ENCODE results near the gene LITAFD. TPM values are rescaled to one million over a fixed set of nuclear protein-coding genes. Genes with fewer than 3 reads are reported as not detected.

The LITAFD gene
- polyA plus RNA-seq, 12 donors = 0.23 TPM; not detected in 11

DNA sequence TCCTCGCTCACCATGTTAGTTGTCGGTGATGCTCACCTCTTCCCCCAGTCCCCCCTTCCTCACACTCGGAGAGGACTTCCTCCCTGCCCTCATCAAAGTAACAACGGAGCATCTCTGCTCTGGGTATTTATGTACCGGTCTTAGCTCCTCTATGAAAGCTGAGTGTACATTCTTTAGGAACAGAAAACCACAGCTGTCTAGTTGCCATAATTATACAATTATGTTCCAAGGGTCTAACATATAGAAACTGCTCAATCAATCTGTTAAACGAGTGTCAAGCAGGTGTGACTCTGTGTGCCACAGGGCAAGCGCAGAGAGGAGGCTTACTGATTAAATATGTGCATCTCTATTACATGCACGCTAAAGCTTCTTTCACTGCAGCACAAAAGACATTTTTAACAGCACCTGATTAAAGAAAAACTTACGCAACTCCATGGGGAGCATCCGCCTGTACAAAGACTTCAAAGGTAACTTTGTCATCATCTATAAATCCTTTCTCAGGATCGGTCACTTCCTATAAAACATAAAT is 37.8 kb downstream of the LITAFD start:
- DNase-seq = no peak

DNA sequence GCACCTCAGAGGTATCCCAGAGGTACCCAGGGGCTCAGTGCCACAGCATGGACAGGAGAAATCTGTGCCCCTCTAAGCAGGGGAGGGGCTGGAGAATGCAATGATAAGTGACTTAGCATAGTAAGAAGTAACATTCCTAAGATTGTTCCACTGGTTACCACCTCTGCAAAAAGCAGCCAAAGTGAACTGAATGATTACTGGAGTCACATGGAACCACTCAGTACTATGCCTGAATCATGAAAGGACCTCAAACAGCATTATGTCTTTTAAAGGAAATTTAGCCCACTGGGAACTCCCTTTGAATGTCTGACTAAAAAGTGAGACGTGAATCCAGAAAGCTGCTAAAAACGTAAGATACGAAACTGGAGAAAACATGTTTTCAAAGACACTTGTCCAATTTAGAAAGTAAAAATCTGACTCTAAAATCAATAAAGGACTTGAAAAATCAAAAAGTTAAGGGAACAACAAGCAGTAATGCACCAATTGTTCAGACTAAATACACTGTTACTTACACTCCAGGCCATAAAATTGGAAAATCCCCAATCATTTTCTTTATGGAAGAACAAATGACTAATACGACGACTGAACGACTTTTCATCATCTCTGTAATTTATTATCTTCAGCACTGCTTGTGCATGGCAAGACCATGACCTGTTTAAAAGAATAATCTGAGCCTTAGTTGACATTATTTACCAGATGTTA is 38.6 kb downstream of the LITAFD start:
- no peak for DNase-seq

DNA sequence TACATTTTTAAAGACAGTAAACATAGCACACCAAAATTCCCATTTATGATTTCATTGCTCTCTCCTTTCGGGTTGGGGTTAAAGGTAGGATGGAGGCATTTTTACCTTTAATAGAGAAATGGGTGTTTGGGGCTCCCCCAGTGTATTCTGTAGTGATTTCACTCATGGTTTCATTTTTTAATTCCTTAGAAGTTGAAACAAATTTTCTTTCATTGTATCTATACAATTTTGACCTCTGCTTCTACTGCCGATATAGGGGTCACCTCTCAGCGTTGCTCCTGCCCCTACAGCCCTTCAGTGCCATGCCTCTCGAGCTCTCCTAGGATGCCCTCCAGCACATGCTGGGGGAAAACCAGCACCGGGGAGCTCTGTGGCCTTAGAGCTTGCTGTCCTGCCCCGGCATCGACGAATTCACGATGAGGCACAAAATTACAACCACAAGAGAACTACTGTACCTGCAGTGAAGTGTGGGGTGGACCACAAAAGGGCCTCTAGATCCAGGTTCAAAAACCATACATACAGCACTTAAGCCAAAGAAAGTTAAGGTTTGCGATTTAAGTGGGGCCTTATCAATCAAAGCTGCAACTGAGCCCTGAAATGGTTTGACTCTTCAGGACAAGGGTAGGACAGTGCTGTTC is 39.3 kb downstream of the LITAFD start:
- DNase-seq = no peak

DNA sequence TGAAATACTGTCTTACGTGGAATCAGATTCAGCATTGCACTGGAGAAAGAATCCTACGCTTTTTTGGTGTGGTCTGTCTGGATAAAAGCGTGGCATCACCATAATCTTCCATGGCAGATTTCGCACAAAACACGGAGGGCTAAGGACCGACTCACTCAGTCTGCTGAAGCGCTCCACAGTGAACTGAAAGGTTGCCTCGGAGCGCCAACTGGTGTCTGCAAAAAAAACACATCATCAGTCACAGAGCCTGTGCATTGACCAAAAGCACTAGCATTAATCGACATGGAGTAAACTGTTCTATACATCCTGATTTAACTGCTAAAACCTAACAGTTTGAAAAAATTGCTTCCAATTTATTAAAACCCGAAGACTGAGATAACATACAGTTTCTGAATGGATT is 41.0 kb downstream of the LITAFD start:
- DNase-seq = no peak

DNA sequence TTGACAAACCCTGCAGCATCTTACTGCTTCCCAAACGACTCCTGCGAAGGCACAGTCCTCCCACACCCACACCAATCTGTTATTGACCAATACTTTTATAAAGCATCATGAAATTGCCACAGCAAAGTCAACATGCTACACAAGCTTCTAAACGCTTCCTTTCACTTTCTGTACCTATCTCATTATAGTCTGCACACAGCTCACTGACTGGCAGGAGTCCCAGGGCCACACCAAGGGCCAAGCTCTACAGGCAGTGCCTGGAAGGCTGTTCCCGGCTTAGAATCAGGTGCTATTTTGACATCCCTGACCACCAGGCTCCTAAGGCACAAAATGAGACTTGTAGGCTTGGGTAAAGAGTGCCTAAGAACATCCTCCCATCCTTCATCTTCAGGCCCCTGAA is 42.1 kb downstream of the LITAFD start:
- no peak for DNase-seq

DNA sequence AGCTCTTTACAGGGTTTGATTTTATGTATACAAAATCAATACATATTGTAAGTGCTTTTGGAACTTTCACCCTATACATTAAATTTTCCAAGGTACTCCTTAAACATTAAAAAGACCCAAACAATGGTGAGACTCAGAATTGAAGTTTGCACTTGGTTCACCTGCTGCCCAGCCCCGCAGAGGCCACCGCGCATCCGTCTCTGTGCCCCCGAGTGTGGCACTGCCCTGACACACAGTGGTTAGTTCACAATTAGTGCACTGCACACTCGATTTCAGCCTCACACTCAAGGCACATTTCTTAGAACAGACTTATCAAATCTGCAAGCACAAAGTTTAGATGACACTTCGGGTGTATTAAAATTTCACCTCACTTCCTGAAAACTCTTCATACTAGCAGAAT is 43.3 kb downstream of the LITAFD start:
- DNase-seq = no peak

DNA sequence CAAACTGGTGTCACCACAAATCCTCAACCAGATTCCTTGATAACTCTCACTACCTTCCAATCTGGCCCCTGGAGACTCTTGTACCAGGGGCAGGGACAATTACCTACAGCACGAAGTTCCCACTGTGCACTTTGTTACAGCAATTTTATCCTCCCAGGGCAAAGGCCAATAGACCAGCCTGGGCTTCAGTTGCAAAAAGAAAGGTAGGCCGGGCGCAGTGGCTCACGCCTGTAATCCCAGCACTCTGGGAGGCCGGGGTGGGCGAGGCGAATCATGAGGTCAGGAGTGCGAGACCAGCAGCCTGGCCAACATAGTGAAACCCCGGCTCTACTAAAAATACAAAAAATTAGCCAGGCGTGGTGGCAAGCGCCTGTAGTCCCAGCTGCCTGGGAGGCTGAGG is 44.7 kb downstream of the LITAFD start:
- no peak for DNase-seq

DNA sequence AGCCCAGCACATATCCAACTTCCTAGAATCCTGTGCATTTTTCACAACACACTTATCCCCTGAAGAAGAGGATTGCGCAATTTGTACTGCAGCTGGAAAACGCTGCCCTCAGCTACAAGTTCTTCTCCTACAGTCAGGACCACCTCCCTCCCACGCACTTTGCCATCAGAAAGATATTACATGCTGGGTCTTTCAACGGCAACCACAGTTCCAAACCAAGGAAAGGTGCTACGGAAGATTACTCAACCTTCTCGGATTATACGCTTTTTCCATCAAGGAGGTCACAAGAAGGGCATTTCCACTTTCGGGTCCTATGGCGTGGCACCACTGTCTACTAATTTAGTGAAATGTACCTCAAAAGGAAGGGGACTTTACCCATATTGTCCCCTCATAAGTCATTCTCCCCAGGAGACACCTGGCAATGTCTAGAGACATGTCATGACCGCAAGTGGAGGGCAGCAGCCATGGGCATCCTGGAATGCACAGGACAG is 46.4 kb downstream of the LITAFD start:
- DNase-seq = peak; percentile 16

DNA sequence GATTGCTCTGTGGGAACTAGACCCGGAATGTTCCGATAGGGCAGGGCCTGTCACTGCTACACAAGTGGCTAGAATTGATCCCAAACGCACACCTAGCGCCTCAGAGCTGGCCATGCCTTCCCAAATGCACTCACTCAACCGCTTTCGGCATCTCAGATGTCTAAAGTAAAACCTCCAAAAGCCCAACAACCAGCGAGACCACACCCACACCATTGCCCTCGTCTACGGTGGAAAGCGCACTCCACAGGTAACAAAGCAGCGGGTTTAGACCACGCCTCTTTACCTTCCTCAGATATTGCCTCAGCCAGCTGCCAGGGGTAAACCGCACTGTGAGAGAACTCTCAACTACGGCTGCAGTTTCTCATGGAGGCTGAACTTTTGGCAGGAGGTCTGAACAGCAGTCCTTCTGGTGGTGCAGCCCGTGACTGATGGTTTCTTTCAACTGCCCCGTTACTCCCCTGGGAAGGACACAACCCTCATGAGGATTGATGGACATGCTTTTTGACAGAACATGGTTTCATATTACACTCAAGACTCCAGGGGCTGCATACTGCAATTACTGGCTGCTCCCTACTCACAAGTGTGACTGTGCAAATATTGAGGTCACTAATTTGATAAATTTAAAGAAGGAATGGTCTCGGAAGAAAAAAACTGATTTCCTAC is 47.1 kb downstream of the LITAFD start:
- no peak for DNase-seq

DNA sequence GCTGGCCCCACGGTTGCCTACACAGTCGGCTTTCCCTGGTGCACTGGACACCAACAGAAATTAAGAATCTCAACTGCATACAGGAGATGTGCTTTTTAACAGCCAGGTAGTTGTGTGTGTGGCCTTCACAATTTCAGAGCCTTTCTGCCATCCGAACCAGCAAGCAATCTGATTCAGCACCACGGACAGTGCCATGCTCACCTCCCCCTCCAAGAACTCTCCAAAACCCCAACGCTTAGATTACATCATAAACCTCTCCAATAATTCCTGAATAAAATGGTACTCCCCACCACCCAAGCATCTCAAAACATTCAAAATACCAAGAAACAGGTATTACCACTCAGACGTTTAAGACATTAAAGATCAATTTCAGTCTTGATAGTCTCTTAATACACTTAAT is 49.7 kb downstream of the LITAFD start:
- DNase-seq = peak; percentile 73

DNA sequence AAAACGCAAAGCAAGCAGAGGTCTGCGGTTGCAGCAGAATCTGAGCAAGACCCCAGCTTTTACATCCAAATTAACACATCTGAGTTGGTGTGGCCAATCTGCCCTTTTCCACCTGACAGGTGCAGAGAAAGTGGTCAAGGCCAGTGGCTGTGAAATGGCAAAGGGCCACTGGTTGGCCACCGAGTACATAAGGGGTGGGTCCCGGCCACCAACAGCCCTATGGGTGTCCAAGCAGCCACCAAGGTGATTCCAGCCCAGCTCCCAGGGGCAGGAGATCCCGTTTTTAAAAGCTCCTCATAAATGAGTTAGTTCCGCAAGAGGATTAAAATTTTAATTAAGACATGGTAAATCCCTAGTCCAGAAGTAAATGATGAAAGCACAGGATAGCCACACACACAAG is 52.5 kb downstream of the LITAFD start:
- no peak for DNase-seq

Other genes with a start within 250 kb of the LITAFD start
- gene ABAT, start 207.7 kb upstream of the LITAFD start, polyA plus RNA-seq (ENCODE audit: insufficient read length in 12 of 12) = 10 to 100 TPM in 11 of 12 donors, not detected in 1; 13.2 to 32.8 (median 19.9) TPM
- 10 to 100 TPM in 7 of 12 donors, 1 to 10 TPM in 4, not detected in 1; 8.3 to 13.8 (median 10.2) TPM for gene TMEM186, start 84.7 kb upstream of the LITAFD start, polyA plus RNA-seq (ENCODE audit: insufficient read length in 12 of 12)
- gene PMM2, start 84.5 kb upstream of the LITAFD start, polyA plus RNA-seq (ENCODE audit: insufficient read length in 12 of 12) = 10 to 100 TPM in 11 of 12 donors, not detected in 1; 14.4 to 36.8 (median 20.4) TPM
- gene CARHSP1, start 13.3 kb upstream of the LITAFD start, polyA plus RNA-seq (ENCODE audit: insufficient read length in 12 of 12) = 100 to 1,000 TPM in 6 of 12 donors, 10 to 100 TPM in 5, not detected in 1; 90.7 to 117 (median 102) TPM
- 100 to 1,000 TPM in 2 of 12 donors, 10 to 100 TPM in 10; 53.8 to 107 (median 76.1) TPM for gene USP7, start 81.6 kb downstream of the LITAFD start, polyA plus RNA-seq (ENCODE audit: insufficient read length in 12 of 12)
- 10 to 100 TPM; 31.1 to 66.1 (median 37.2) TPM for gene HAPSTR1, start 209.3 kb downstream of the LITAFD start, polyA plus RNA-seq (ENCODE audit: insufficient read length in 12 of 12)